Transverse colon (tissue), 4 donors: ENCODE results near the gene SMIM10L2A. TPM values are rescaled to one million over a fixed set of nuclear protein-coding genes. Genes with fewer than 3 reads are reported as not detected.

Experiments used
- DNase-seq: peaks from one replicate; pipeline ENCODE4 v3.0.0-alpha.2; 2019
- H3K27ac ChIP-seq, 4 donors: fragments of 200-600 bp; sonication (generic); 2 replicates each; pipeline ENCODE4 v1.5.1; 2016 to 2018; ENCODE audit warnings: inconsistent platforms in 4 of 4
- H3K27me3 ChIP-seq: fragments of 200-600 bp; sonication (generic); 2 replicates; pipeline ENCODE4 v1.5.1; 2017; ENCODE audit warnings: inconsistent platforms
- H3K36me3 ChIP-seq, 4 donors: fragments of 200-600 bp; sonication (generic); 2 replicates each; pipeline ENCODE4 v1.5.1; 2017 to 2019; ENCODE audit warnings: inconsistent platforms in 4 of 4
- H3K4me1 ChIP-seq, 4 donors: fragments of 200-600 bp; sonication (generic); 2 replicates each; pipeline ENCODE4 v1.5.1; 2017 to 2020; ENCODE audit warnings: inconsistent platforms in 4 of 4
- H3K4me3 ChIP-seq, 4 donors: fragments of 200-600 bp; sonication (generic); 1 replicate in 1 of 4; 2 replicates in 3 of 4; pipeline versions ENCODE4 v1.5.1 to v1.6.1; 2017 to 2019; ENCODE audit warnings: inconsistent platforms in 4 of 4
- H3K9me3 ChIP-seq, 2 donors: fragments of 200-600 bp; sonication (generic); 2 replicates each; pipeline ENCODE4 v1.5.1; 2017 to 2019; ENCODE audit warnings: inconsistent platforms in 2 of 2
- CTCF ChIP-seq, 5 experiments: fragments of 200-600 bp in 3 of 5; fragments of 450-650 bp in 2 of 5; sonication (generic) in 3 of 5; IDR thresholded peaks; 1 replicate in 2 of 5; 2 replicates in 3 of 5; pipeline ENCODE4 v1.5.1; 2016 to 2017; ENCODE audit warnings: antibody characterized with exemption in 5 of 5, inconsistent platforms in 3 of 5, mild to moderate bottlenecking in 2 of 5, moderate library complexity in 1 of 5
- EP300 ChIP-seq: sonication (generic); formaldehyde crosslinking; IDR thresholded peaks from one replicate; pipeline ENCODE4 v1.6.1; 2017; ENCODE audit warnings: antibody characterized with exemption, low read depth
- POLR2A ChIP-seq: fragments of 450-650 bp; IDR thresholded peaks from one replicate; pipeline ENCODE4 v1.6.1; 2016; ENCODE audit warnings: antibody characterized with exemption, mild to moderate bottlenecking, moderate library complexity
- POLR2AphosphoS5 ChIP-seq, 3 donors: sonication (generic); formaldehyde crosslinking; IDR thresholded peaks; one replicate each; pipeline ENCODE4 v1.6.1; 2016; ENCODE audit warnings: antibody characterized with exemption in 3 of 3
- WGBS, 2 donors: methylation state at CpG; one replicate each; pipeline ENCODE4 v1.1.5; 2018; ENCODE audit warnings: low coverage in 1 of 2; 5-methylcytosine and 5-hydroxymethylcytosine counted together
- in situ Hi-C, 4 donors: fragments of 200-750 bp; cut with MboI; loops; one replicate each; pipeline versions ENCODE4 v1.15.0 to v1.15.1; 2017; ENCODE audit warnings: low sequenced_read_pairs in 3 of 4, low pct_ligation_motif_present in 1 of 4, low pct_unique_long_range_greater_than_20kb in 1 of 4
- intact Hi-C: fragments of 100-400 bp; cut with DNase I; formaldehyde crosslinking; loops from one replicate; pipeline ENCODE4 v1.15.1; 2023; ENCODE audit warnings: low total_unique reads
- total RNA-seq, 4 donors: library from RNA; depleted of rRNA; stranded (reverse); fragments of >200 nt; gene quantifications; one replicate each; pipeline ENCODE4 v1.1.0, GENCODE V29; 2016

The SMIM10L2A gene
- total RNA-seq, 4 donors from 2014 or later: 0.32 to 0.41 TPM; not detected in 2

GRCh38 chrX:135436456-135436855 lies 14.7 kb downstream of the SMIM10L2A start:
- intact Hi-C loops: no loop called here
- TF ChIP-seq CTCF (IDR thresholded peaks at IDR 0.05) (no peak), POLR2A (no peak), POLR2AphosphoS5 (IDR thresholded peaks at IDR 0.05) (no peak), EP300 (no peak)

GRCh38 chrX:135436966-135437866 lies 15.5 kb downstream of the SMIM10L2A start:
- Histone ChIP-seq H3K9me3 (no peaks in the 10 kb centered on the region), H3K4me3 (no peak overlapping the region), H3K27ac (no peak overlapping the region), H3K36me3 (no peaks in the 10 kb centered on the region), H3K4me1 (no peaks in the 10 kb centered on the region), H3K27me3 (no peaks in the 10 kb centered on the region)
- no peak for DNase-seq
- intact Hi-C loops (no loop called here), in situ Hi-C loops (no loop called here)
- WGBS, 2 donors: 92% methylated on average over 49 of the region's 49 CpGs; no CpG with 5 or more reads in 1 of the 2 donors
- no peak for TF ChIP-seq CTCF (IDR thresholded peaks at IDR 0.05)
- TF ChIP-seq POLR2AphosphoS5 (IDR thresholded peaks at IDR 0.05): no peak
- TF ChIP-seq POLR2A: no peak
- no peak for TF ChIP-seq EP300

More at GRCh38 chrX:135436456-135436855, 14.7 kb downstream of the SMIM10L2A start:
- Histone ChIP-seq H3K4me1 (no peaks in the 10 kb centered on the region), H3K27me3 (no peaks in the 10 kb centered on the region), H3K9me3 (no peaks in the 10 kb centered on the region), H3K27ac (no peak overlapping the region), H3K36me3 (no peaks in the 10 kb centered on the region), H3K4me3 (no peak overlapping the region)
- WGBS, 2 donors: 91% methylated on average over 32 of the region's 32 CpGs; no CpG with 5 or more reads in 1 of the 2 donors
- DNase-seq: no peak
- in situ Hi-C loops: no loop called here

- Histone ChIP-seq H3K36me3 (no peaks in the 10 kb centered on the region), H3K9me3 (no peaks in the 10 kb centered on the region), H3K4me3 (no peak overlapping the region), H3K4me1 (no peaks in the 10 kb centered on the region), H3K27ac (no peak overlapping the region), H3K27me3 (no peaks in the 10 kb centered on the region)
- DNase-seq: no peak
- WGBS, 2 donors: 86% methylated on average over 27 of the region's 28 CpGs; no CpG with 5 or more reads in 1 of the 2 donors
- in situ Hi-C loops (no loop called here), intact Hi-C loops (no loop called here)
- TF ChIP-seq POLR2A (no peak), CTCF (IDR thresholded peaks at IDR 0.05) (no peak), EP300 (no peak), POLR2AphosphoS5 (IDR thresholded peaks at IDR 0.05) (no peak)
Measured at GRCh38 chrX:135437867-135438733, 16.4 kb downstream of the SMIM10L2A start.

GRCh38 chrX:135438734-135439043 lies 16.9 kb downstream of the SMIM10L2A start:
- no peak for TF ChIP-seq EP300
- TF ChIP-seq POLR2AphosphoS5 (IDR thresholded peaks at IDR 0.05): no peak
- no peak for TF ChIP-seq CTCF (IDR thresholded peaks at IDR 0.05)
- no peak for TF ChIP-seq POLR2A
- intact Hi-C loops: no loop called here
- no peak overlapping the region for H3K4me3 ChIP-seq
- H3K9me3 ChIP-seq: no peaks in the 10 kb centered on the region
- no peaks in the 10 kb centered on the region for H3K27me3 ChIP-seq
- H3K27ac ChIP-seq: no peak overlapping the region
- in situ Hi-C loops: no loop called here
- H3K36me3 ChIP-seq: no peaks in the 10 kb centered on the region
- DNase-seq: no peak
- H3K4me1 ChIP-seq: no peaks in the 10 kb centered on the region
- WGBS, 2 donors: 66% methylated on average over 6 of the region's 7 CpGs; no CpG with 5 or more reads in 1 of the 2 donors
